GM12864 (cell line): ENCODE results near the gene GUCY1B1.

Source experiments
- DNase-seq: peaks from one replicate; pipeline ENCODE4 v3.0.0-alpha.2; 2011; ENCODE audit warnings: low read depth
- H3K4me3 ChIP-seq: 2 replicates; pipeline ENCODE4 v1.5.1; 2011; ENCODE audit warnings: mild to moderate bottlenecking, low read depth, low read length, control low read depth
- CTCF ChIP-seq: IDR thresholded peaks from 2 replicates; pipeline ENCODE4 v1.5.1; 2011; ENCODE audit warnings: low read depth, mild to moderate bottlenecking, moderate library complexity, low read length, control low read depth, inconsistent platforms; ENCODE audit errors: missing control alignments

GUCY1B1 gene

DNA sequence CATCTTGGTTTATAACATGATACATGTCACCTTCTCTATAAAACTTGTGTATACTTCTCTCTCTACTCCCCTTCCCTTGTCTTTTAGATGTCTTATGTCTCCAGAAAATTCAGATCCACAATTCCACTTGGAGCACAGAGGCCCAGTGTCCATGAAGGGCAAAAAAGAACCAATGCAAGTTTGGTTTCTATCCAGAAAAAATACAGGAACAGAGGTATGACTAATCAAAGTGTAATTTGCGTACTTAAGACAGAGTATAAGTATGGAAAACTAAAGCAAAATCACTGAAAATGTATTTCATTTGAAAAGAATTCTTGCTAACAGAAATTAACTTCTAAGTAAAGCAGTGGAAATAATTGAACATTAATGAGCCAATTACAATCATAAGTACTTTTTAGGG is 46.2 kb downstream of the GUCY1B1 start:
- H3K4me3 ChIP-seq, result no peak overlapping the region
- no peak for TF ChIP-seq CTCF
- no peak for DNase-seq

DNA sequence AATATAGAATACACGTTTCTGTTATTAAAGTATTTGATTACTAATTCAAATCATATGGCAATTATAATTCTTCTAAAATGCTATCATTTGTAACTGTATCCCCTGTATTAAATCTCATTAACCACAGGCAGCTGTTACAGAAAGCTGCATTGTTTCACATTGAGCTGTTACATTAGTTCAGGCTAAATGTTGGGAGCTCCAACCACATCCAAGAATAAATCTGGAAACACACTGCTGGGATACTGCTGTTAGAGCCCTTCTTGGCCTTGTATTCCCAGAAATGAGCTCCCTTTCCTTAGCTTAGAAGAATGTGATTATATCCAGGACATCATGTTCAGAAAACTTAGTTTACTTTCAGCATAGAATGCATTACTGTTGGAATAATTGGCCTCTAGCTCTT is 48.2 kb downstream of the GUCY1B1 start:
- DNase-seq, result no peak

DNA sequence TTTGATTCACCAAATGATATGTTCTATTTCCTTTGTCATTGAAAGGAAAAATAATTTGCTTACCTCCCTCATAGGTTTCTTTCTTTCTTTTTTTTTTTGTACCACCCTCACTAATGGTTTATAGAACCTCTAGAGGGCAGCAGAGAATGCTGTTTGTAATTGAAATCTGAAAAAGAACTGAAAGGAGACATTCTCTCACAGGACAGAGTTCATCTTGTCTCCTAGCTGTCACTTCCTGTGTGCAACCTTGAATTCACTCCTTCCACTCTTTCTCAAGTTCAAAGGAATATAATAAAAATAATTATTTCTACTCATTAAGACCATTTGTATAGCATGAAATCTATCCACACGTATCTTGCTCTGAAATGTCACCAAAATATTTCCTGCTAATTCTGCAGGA is 51.0 kb downstream of the GUCY1B1 start:
- TF ChIP-seq CTCF, result peak; percentile 44
- peak; percentile 72 for DNase-seq
- H3K4me3 ChIP-seq, result no peak overlapping the region

More for the DNA sequence above, 48.2 kb downstream of the GUCY1B1 start:
- TF ChIP-seq CTCF, result no peak
- no peak overlapping the region for H3K4me3 ChIP-seq

DNA sequence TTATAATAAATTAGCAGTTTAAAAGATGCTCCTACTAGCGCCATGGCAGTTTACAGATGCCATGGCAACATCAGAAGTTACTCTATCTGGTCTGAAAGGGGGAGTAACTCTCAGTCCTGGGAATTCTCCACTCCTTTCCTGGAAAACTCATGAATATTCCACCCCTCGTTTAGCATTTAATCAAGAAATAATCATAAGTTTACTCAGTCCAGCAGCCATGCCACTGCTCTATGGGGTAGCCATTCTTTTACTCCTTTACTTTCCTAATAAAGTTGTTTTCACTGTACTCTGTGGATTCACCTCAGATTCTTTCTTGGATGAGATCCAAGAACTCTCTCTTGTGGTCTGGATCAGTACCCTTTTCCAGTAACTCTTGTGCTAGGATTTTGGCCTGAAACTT is 52.3 kb downstream of the GUCY1B1 start:
- no peak overlapping the region for H3K4me3 ChIP-seq
- no peak for TF ChIP-seq CTCF
- DNase-seq, result no peak

DNA sequence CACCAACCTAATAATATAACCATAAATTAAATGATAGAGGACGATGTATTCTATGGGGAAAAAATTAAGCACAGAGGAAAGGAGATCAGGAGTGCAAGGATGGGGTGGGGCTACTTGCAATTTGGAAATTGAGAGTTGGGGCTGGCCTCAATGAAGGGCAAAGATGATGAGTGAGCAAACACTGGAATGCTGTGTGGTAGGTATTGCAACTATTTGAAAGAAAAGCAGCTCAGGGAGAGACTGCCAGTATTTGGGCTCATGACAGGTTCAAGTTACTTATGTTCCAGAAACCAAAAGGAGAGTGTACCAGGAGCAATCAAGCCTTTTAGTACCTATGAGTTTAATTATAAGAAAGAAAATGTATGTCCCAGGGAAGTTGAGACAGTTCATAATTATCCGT is 59.8 kb downstream of the GUCY1B1 start:
- no peak for DNase-seq
- no peak overlapping the region for H3K4me3 ChIP-seq
- TF ChIP-seq CTCF, result no peak

DNA sequence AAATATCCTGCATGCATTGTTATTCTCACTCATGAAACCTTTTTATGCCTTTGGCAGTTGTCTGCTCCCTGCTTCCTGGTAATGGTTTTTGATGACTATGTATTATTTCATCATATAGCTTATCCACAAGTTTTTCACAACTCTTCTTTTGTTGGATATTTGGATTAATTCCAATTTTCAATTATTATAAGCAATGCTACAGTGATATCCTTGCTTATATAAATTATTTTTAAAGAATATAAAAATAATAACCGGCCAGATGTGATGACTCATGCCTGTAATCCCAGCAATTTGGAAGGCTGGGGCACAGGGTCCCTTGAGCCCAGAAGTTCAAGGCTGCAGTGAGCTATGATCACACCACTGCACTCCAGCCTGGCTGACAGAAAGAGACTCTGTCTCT is 60.2 kb downstream of the GUCY1B1 start:
- no peak for TF ChIP-seq CTCF
- no peak for DNase-seq
- no peak overlapping the region for H3K4me3 ChIP-seq

DNA sequence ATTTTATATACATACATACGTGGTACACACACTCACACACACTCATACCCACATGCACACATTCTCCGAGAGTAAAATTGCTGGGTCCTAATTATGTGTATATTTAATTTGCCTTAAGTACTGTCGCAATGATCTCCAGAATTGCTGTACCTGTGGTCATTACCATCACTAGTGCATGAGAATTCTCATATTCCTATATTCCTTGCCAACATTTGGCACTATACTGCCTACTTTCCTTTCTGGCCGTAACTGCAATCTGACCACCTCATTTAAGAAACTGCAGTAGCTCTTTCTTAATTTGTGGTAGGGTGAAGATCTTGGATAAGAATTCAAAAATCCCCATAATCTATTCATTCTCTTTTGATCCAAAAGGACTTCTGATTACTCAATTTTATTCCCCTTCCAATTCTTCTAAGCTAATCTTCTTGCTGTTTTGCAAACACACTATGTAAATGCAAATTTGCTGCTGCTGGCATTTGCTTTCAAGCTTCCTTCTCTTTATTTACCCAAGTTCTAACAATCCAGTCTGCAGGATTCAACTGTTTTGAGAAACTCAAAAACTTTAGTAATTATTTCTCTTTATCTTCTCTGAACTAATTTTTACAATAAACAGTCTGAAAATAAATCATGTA is 62.2 kb downstream of the GUCY1B1 start:
- H3K4me3 ChIP-seq, result no peak overlapping the region
- no peak for TF ChIP-seq CTCF
- no peak for DNase-seq
